IPS-18c (cell line): ENCODE results near the gene TBX4.
"Not testable (repeated sequence)": the region's sequence is repeated elsewhere in the genome, so short reads cannot be mapped to it uniquely, and the experiment has no call there.

ENCODE experiments used
- H3K4me3 ChIP-seq: 2 replicates; pipeline ENCODE4 v1.7.0; 2013; ENCODE audit warnings: low read depth, mild to moderate bottlenecking, low read length, moderate library complexity; ENCODE audit not compliant: insufficient read depth
- H3K9me3 ChIP-seq: one replicate; pipeline ENCODE4 v1.6.1; 2013; ENCODE audit warnings: mild to moderate bottlenecking, low read length, moderate library complexity; ENCODE audit not compliant: control insufficient read depth, insufficient read depth

Gene TBX4

GRCh38 chr17:61495161-61495857 is 43.1 kb downstream of the TBX4 start:
- H3K9me3 ChIP-seq, result no peaks in the 10 kb centered on the region

GRCh38 chr17:61496174-61496956 is 44.1 kb downstream of the TBX4 start:
- Histone ChIP-seq H3K9me3 (no peaks in the 10 kb centered on the region), H3K4me3 (no peak overlapping the region)

More at GRCh38 chr17:61495161-61495857, 43.1 kb downstream of the TBX4 start:
- H3K4me3 ChIP-seq, result no peak overlapping the region

DNA sequence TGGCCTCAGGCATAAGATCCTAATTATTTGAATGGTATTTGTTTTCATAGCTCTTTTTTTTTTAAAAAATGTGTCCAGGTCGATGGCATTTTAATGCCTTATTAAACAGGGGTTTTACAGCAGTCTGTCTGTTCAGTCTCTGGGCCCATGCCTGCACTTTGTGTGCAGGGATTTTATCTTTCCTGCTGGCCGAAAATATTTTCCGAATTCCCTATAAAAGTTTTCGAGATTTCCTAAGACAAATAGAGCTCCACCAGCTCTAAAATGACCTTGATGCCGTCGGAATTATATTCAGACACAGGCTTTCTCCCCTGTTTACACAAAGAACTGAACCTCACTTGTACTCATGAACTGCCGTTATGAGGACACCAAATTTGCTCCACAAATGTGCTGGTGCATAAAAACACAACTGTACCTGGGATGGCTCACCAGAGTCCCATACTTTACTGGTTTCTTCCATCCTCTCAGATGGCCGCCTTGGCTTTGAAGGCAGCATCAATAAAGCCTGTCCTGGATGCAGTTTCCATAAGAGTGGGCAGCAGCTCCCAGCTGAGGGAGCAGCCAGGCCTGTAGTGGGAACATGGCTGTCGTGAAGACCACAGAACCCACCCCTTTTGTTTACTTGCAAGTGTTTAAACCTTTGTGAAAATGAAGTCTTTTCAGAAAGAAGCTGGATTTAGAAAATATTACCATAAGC is 44.9 kb downstream of the TBX4 start:
- Histone ChIP-seq H3K4me3 (no peak overlapping the region), H3K9me3 (no peaks in the 10 kb centered on the region)

DNA sequence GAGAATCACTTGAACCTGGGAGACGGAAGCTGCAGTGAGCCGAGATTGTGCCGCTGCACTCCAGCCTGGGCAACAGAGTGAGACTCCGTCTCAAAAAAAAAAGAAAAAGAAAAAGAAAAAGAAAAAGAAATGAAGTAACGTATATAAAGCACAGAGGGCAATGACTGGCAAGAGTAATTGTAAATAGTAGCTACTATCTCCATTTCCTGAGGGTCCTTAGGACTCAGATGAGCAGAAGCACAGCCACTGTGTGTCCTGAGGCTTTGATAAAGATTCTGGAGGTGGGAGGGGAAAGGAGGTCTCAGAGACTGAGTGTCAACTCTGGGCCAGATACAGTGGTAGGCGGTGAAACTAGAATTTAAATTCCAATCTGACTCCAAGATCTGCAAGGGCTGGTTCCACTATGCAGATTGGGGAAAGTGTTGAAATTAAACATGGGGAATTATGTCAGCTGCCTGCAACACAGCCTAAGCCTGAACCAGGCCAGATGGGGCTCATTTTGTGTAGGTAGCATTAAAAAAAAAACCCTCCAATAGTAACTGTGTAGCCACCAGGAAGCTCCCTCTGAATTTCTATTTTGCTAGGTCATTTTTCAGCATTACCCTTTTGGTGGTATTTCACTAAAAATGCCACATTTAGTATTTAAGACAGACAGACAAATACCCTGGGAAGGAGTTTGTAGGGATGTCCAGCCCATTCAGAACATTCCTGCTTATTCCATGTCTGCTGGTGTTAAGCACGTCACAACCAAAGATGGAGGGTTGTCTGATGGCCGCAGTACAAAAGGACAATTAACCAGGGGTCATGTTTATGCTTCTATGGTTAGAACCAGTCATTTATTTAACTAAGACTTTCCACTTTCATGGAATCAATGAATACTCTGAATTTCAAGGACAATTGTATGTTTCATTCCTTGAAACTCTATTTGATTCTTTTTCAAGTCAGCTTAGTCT is 46.1 kb downstream of the TBX4 start:
- Histone ChIP-seq H3K9me3 (no peaks in the 10 kb centered on the region), H3K4me3 (no peak overlapping the region)

- H3K9me3 ChIP-seq, result no peaks in the 10 kb centered on the region
- no peak overlapping the region for H3K4me3 ChIP-seq
These were observed 47.4 kb downstream of the TBX4 start for GRCh38 chr17:61499632-61500031.

GRCh38 chr17:61500287-61500686 is 48.1 kb downstream of the TBX4 start:
- Histone ChIP-seq H3K9me3 (no peaks in the 10 kb centered on the region), H3K4me3 (no peak overlapping the region)

DNA sequence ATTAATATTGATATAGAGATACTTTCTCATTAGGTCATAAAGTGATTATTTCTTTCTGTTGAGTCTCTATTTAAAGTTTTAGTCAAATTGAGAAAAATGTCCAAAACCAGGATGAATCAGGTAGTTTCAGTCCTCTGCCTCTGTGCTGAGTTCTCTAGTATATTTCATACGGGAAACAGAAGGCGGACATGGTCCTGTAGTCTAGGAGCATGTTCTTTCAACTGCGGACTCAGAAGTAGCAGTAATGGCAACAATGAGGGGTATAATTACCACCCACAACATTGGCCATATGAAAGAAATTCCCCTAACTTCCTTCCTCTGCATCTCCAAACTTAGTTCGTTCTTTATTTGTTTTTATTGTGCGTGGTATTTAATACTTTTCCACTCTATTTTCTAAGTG is 50.1 kb downstream of the TBX4 start:
- Histone ChIP-seq H3K4me3 (no peak overlapping the region), H3K9me3 (no peaks in the 10 kb centered on the region)

DNA sequence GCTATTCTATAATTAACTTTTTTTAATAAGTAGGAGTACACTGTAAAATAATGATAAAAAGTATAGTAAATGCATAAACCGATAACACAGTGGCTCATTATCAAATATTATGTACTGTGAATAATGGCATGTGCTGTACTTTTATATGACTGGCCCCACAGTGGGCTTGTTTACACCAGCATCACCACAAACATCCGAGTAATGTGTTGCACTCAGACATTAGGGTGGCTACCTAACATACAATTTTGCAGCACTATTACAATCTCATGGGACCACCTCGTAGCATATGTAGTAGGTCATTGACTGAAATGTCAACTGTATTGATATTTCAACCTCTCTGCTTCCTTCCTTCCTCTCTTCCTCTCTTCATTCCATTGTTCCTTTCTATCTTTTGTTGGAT is 51.7 kb downstream of the TBX4 start:
- Histone ChIP-seq H3K4me3 (no peak overlapping the region), H3K9me3 (no peaks in the 10 kb centered on the region)

DNA sequence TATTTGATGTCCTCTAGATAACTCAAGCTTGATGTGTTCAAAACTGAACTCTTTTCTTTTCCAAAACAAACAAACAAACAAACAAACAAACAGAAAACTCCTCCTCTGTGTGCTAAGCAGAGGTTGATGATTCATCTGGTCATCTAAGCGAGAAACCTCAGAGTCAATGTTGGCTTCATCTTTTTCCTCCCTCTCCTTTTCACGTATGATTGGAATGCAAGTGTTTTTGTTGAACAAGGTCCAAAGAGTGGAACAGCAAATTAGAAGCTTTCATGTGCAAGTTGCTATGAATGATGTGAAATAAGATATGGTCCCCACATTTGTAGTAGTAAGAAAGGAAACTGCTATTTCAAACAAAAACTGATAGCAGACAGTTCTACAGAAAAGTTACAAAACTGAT is 52.5 kb downstream of the TBX4 start:
- Histone ChIP-seq H3K9me3 (no peaks in the 10 kb centered on the region), H3K4me3 (no peak overlapping the region)

GRCh38 chr17:61505846-61506627 is 53.8 kb downstream of the TBX4 start:
- Histone ChIP-seq H3K9me3 (no peaks in the 10 kb centered on the region), H3K4me3 (no peak overlapping the region)

DNA sequence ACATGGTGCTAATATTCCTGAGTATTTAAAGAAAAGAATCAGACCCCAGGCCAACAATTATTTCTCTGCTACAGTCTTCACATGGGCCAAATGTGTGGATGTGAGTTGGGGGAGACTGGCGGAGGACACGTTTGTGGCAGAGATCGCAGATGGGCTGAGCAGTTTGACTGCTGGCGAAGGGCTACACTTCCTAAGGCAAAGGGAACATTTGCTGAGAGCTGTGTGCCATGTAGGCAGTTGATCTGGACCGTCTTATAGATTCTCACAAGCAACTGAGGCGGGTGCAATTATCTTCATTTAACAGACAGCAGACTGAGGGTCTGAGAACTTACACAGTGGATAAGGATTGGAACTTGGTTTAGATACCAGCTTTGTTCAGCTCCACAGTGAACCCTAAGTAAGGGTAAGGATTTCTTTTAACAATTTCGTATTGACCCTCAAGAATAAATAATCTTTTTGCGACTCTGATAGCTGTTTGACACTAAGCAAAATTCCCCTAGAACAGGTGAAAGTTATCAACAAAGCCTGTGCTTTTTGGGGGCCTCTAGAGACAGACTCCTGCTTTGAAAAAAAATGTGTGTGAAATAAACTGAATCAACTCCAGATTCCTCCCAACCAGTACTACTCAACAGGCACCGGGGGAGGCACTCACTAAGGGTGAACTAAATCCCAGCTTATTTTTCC is 55.3 kb downstream of the TBX4 start:
- Histone ChIP-seq H3K4me3 (no peak overlapping the region), H3K9me3 (no peaks in the 10 kb centered on the region)

DNA sequence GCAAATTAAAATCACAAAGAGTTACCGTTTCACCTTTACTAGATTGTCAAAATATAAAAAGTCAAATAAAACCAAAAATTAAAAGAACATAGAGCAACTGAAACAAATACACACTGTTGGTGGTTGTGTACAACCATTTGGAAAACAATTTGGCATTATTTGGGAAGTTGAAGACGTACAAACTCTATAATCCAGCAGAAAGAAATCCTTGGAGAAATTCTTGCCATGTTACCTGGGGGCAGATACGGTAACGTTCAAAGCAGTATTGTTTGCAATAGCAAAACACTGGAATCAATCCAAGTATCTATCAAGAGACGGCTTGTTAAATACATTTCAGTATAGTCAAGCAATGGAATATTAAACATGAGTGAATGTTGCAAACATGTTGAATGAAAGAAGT is 56.7 kb downstream of the TBX4 start:
- Histone ChIP-seq H3K9me3 (peaks cover 3% of the 10 kb centered on the region), H3K4me3 (no peak overlapping the region)

DNA sequence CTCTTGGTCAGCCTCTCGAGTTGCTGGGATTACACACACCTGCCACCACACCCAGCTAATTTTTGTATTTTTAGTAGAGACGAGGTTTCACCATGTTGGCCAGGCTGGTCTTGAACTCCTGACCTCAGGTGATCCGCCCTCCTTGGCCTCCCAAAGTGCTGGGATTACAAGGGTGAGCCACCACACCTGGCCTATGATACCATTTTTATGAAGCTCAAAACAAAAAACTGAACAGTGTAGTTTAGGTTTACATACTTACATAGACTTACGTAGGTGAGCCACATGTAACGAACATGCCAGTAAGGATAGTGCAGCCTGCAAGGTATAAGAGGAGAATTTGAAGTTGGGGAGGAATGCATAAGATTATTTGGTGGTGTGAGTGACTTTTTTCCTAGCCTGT is 57.2 kb downstream of the TBX4 start:
- H3K4me3 ChIP-seq, H3K9me3 ChIP-seq: not testable (repeated sequence)

GRCh38 chr17:61510237-61510636 is 58.0 kb downstream of the TBX4 start:
- Histone ChIP-seq H3K9me3 (peaks cover 3% of the 10 kb centered on the region), H3K4me3 (no peak overlapping the region)

- Histone ChIP-seq H3K4me3 (no peak overlapping the region), H3K9me3 (peaks cover 3% of the 10 kb centered on the region)
These were observed 58.8 kb downstream of the TBX4 start for GRCh38 chr17:61510991-61511390.
